ENCODE results near the gene NFIL3. TPM values are rescaled to one million over a fixed set of nuclear protein-coding genes. Genes with fewer than 3 reads are reported as not detected.

The NFIL3 gene
- total RNA-seq, 5 donors from 2014 or later (not counting 1 experiment from before 2014, with no cell fraction given) = 3.1 to 18.3 (median 3.9) TPM

DNA sequence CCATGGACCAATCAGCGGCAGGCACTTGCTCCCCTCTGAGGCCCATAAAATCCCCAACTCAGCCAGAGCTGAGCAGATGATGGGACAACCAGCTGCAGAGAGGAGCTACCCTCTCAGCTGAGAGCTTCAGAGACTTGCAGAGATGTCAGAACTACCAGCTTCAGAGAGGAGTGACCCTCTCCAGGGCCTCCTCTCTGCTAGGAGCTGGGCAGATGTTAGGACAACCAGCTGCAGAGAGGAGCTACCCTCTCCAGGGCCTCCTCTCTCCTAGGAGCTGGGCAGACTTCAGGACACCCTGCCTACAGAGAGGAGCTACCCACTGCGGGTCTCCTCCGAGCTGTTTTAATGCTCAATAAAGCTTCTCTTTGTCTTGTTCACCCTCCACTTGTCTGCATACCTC is 58.9 kb downstream of the NFIL3 start:
- H3K36me3 Mint-ChIP-seq = peaks cover 3% of the 10 kb centered on the region
- Histone ChIP-seq H3K27ac (ENCODE audit: low read length) (no peak overlapping the region), H3K4me3 (ENCODE audit: control insufficient read depth in 1 of 2, extremely low read depth in 1 of 2, low read length in 1 of 2) (no peak overlapping the region), H3K36me3 (ENCODE audit: control insufficient read depth in 2 of 2, extremely low read depth in 1 of 2, insufficient read depth in 1 of 2, low read length in 1 of 2) (no peaks in the 10 kb centered on the region), H3K27me3 (replicated peaks in 1 of 2; ENCODE audit: control insufficient read depth in 2 of 2, extremely low read depth in 1 of 2, insufficient read depth in 2 of 2, low read length in 1 of 2) (no peaks in the 10 kb centered on the region), H3K9me3 (no peaks in the 10 kb centered on the region), H3K4me1 (ENCODE audit: control insufficient read depth in 1 of 2, extremely low read depth in 1 of 2, insufficient read depth in 2 of 2, low read length in 2 of 2) (peaks cover 10 to 18% of the 10 kb centered on the region in 2 experiments)
- ATAC-seq (replicated peaks in 1 of 4) = no peak
- DNase-seq = no peak
- 100% methylated on average over 2 of the region's 3 CpGs for WGBS (ENCODE audit: insufficient coverage)
- POLR2A ChIA-PET = no interaction called here
- no peak overlapping the region for H3K4me3 Mint-ChIP-seq
- CTCF ChIA-PET = no interaction called here
- H3K27ac Mint-ChIP-seq = no peak overlapping the region
- no peaks in the 10 kb centered on the region for H3K9me3 Mint-ChIP-seq
- peaks cover 20 to 25% (median 21%) of the 10 kb centered on the region in 3 donors for H3K4me1 Mint-ChIP-seq
- peaks cover 0 to 7% of the 10 kb centered on the region in 2 donors for H3K27me3 Mint-ChIP-seq

- Histone ChIP-seq H3K9me3 (no peaks in the 10 kb centered on the region), H3K4me3 (ENCODE audit: control insufficient read depth in 1 of 2, extremely low read depth in 1 of 2, low read length in 1 of 2) (no peak overlapping the region), H3K27ac (ENCODE audit: low read length) (no peak overlapping the region), H3K36me3 (ENCODE audit: control insufficient read depth in 2 of 2, extremely low read depth in 1 of 2, insufficient read depth in 1 of 2, low read length in 1 of 2) (no peaks in the 10 kb centered on the region), H3K27me3 (replicated peaks in 1 of 2; ENCODE audit: control insufficient read depth in 2 of 2, extremely low read depth in 1 of 2, insufficient read depth in 2 of 2, low read length in 1 of 2) (no peaks in the 10 kb centered on the region), H3K4me1 (ENCODE audit: control insufficient read depth in 1 of 2, extremely low read depth in 1 of 2, insufficient read depth in 2 of 2, low read length in 2 of 2) (peaks cover 13 to 22% of the 10 kb centered on the region in 2 experiments)
- WGBS (ENCODE audit: insufficient coverage) = 87% methylated on average over 7 of the region's 7 CpGs
- H3K27me3 Mint-ChIP-seq = peaks cover 0 to 4% of the 10 kb centered on the region in 2 donors
- peaks cover 26 to 32% (median 28%) of the 10 kb centered on the region in 3 donors for H3K4me1 Mint-ChIP-seq
- ATAC-seq (replicated peaks in 1 of 4) (no peak), DNase-seq (no peak)
- POLR2A ChIA-PET = no interaction called here
- H3K36me3 Mint-ChIP-seq = peaks cover 6% of the 10 kb centered on the region
- no peaks in the 10 kb centered on the region for H3K9me3 Mint-ChIP-seq
- no peak overlapping the region for H3K27ac Mint-ChIP-seq
- H3K4me3 Mint-ChIP-seq = peak overlapping the region in 1 of 3 donors; percentile 2
- CTCF ChIA-PET = no interaction called here
Observed at GRCh38 chr9:91364005-91364404, 59.6 kb downstream of the NFIL3 start.

DNA sequence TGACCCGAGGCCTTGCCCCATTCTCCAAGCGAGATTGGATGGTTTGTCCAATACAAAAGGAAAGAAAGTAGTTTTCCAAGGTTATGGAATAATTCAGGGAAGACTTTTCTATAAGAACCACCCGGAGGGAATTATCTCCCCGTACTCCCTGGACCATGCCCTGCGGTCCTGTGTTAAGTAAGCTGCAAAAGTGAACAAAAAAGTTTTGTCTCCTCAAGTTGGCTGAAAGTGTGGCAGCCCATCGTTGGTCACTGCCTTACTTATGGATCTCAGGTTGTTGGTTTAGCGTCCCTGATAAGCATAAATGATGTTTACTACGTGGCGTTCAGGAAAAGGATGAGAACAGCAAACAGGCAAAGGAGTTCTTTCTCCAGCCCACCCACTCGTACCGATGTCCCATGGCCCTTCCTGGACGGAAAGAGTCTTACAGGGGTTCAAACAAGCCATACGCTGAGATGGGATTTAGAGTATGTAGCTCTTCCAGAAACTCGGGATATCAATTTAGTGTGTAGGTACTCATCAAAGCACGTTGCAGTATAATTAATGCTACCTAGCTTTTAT is 61.5 kb downstream of the NFIL3 start:
- peaks cover 13 to 22% of the 10 kb centered on the region in 2 experiments for H3K4me1 ChIP-seq (ENCODE audit: control insufficient read depth in 1 of 2, extremely low read depth in 1 of 2, insufficient read depth in 2 of 2, low read length in 2 of 2)
- peak overlapping the region; percentile 78 to 88 for H3K27ac Mint-ChIP-seq
- ATAC-seq (replicated peaks in 1 of 4) = peak in 2 of 4 experiments; percentile 1 to 8

GRCh38 chr9:91361291-91362050 is 62.2 kb downstream of the NFIL3 start, which contains the start of gene AUH:
TSS of gene AUH (minus strand) at chr9:91361918. CDS start at chr9:91361889, 29 bp downstream.
- Mint-ChIP-seq H3K27ac (peak within 1 kb of the TSS; percentile 92 to 93), H3K27me3 (no peaks in the 10 kb centered on the region), H3K4me3 (peak within 1 kb of the TSS; percentile 89 to 98 (median 92)), H3K9me3 (no peaks in the 10 kb centered on the region), H3K36me3 (peaks cover 16% of the 10 kb centered on the region), H3K4me1 (peaks cover 50 to 53% (median 50%) of the 10 kb centered on the region in 3 donors)
- ChIA-PET POLR2A (interaction anchor here in 1 of 2 donors (0.7 to 1.0 kb wide), 2 partner anchors 63 to 1643 kb away, joined by 3 to 4 read pairs; no protein-coding TSS in a partner anchor), CTCF (interaction anchor here (0.5 to 1.2 kb wide), 7 partner anchors 27 to 446 kb away, joined by 3 to 4 read pairs (median 3); no protein-coding TSS in a partner anchor)
- peaks cover 15 to 22% of the 10 kb centered on the region in 2 experiments for H3K4me1 ChIP-seq (ENCODE audit: control insufficient read depth in 1 of 2, extremely low read depth in 1 of 2, insufficient read depth in 2 of 2, low read length in 2 of 2)
- WGBS (ENCODE audit: insufficient coverage) = under 1% methylated on average over 80 of the region's 82 CpGs
- H3K36me3 ChIP-seq (ENCODE audit: control insufficient read depth in 2 of 2, extremely low read depth in 1 of 2, insufficient read depth in 1 of 2, low read length in 1 of 2) = peaks cover 0 to 6% of the 10 kb centered on the region in 2 donors
- peak within 1 kb of the TSS; percentile 55 for H3K27ac ChIP-seq (ENCODE audit: low read length)
- DNase-seq = peak; percentile 72 to 93 (median 81)
- peak within 1 kb of the TSS; percentile 62 to 94 for H3K4me3 ChIP-seq (ENCODE audit: control insufficient read depth in 1 of 2, extremely low read depth in 1 of 2, low read length in 1 of 2)
- peak; percentile 95 to 98 (median 97) for ATAC-seq (replicated peaks in 1 of 4)
- H3K9me3 ChIP-seq = no peaks in the 10 kb centered on the region
- no peaks in the 10 kb centered on the region for H3K27me3 ChIP-seq (replicated peaks in 1 of 2; ENCODE audit: control insufficient read depth in 2 of 2, extremely low read depth in 1 of 2, insufficient read depth in 2 of 2, low read length in 1 of 2)

More for the DNA sequence above, 61.5 kb downstream of the NFIL3 start:
- Histone ChIP-seq H3K4me3 (ENCODE audit: control insufficient read depth in 1 of 2, extremely low read depth in 1 of 2, low read length in 1 of 2) (peak overlapping the region; percentile 48 to 62), H3K27ac (ENCODE audit: low read length) (peak overlapping the region; percentile 55), H3K36me3 (ENCODE audit: control insufficient read depth in 2 of 2, extremely low read depth in 1 of 2, insufficient read depth in 1 of 2, low read length in 1 of 2) (peaks cover 0 to 4% of the 10 kb centered on the region in 2 donors), H3K27me3 (replicated peaks in 1 of 2; ENCODE audit: control insufficient read depth in 2 of 2, extremely low read depth in 1 of 2, insufficient read depth in 2 of 2, low read length in 1 of 2) (no peaks in the 10 kb centered on the region), H3K9me3 (no peaks in the 10 kb centered on the region)
- Mint-ChIP-seq H3K4me1 (peaks cover 43 to 46% (median 45%) of the 10 kb centered on the region in 3 donors), H3K4me3 (peak overlapping the region; percentile 85 to 89 (median 87)), H3K36me3 (peaks cover 14% of the 10 kb centered on the region), H3K27me3 (no peaks in the 10 kb centered on the region), H3K9me3 (no peaks in the 10 kb centered on the region)
- peak in 1 of 35 experiments; percentile 1 for DNase-seq
- ChIA-PET POLR2A (no interaction called here), CTCF (interaction anchor here (0.7 to 1.2 kb wide), 3 partner anchors 63 to 375 kb away, joined by 3 to 5 read pairs (median 4); no protein-coding TSS in a partner anchor)
- WGBS (ENCODE audit: insufficient coverage) = 39% methylated on average over 2 of the region's 15 CpGs

DNA sequence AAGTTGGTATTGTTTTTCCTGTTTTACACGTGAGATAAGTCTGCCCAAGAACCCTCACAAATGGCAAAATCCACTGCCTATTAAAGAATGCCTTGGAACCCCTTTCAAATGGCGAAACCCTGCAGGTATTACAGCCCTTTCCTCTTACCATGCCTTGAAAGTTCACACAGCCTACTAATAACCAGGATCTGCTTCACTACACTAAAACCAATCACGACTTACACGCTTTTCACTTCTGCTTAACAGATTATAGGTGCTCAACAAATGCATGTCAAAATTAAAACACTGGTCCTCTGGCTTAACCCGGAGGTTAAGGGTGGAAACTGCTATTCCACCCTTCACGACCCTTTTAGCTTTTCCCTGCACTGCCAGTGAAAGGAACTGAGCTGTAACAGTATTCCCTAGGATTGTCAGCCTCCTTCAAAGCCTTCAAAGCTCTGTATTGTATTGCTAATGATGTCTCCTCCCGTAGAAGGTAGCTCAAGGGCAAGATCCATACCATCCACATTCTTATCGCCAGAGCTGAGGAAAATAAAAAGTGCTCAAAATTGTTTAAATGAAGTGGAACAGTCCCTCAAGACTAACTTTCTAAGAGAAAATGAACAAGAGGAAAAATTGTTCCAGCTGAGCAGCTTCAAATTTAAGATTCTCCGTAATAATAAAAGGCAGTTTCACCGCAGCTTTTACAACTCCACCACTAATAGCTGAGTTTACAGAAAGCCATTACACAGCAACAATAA is 62.9 kb downstream of the NFIL3 start:
- ChIA-PET POLR2A (interaction anchor here (0.5 to 1.0 kb wide), 3 partner anchors 37 to 1642 kb away, joined by 3 to 7 read pairs (median 4); no protein-coding TSS in a partner anchor), CTCF (interaction anchor here (0.5 to 1.0 kb wide), 8 partner anchors 28 to 1213 kb away, joined by 3 to 8 read pairs (median 4); no protein-coding TSS in a partner anchor)
- Histone ChIP-seq H3K4me3 (ENCODE audit: control insufficient read depth in 1 of 2, extremely low read depth in 1 of 2, low read length in 1 of 2) (peak overlapping the region; percentile 62 to 94), H3K9me3 (no peaks in the 10 kb centered on the region), H3K27ac (ENCODE audit: low read length) (peak overlapping the region; percentile 36), H3K27me3 (replicated peaks in 1 of 2; ENCODE audit: control insufficient read depth in 2 of 2, extremely low read depth in 1 of 2, insufficient read depth in 2 of 2, low read length in 1 of 2) (no peaks in the 10 kb centered on the region), H3K4me1 (ENCODE audit: control insufficient read depth in 1 of 2, extremely low read depth in 1 of 2, insufficient read depth in 2 of 2, low read length in 2 of 2) (peaks cover 15 to 22% of the 10 kb centered on the region in 2 experiments), H3K36me3 (ENCODE audit: control insufficient read depth in 2 of 2, extremely low read depth in 1 of 2, insufficient read depth in 1 of 2, low read length in 1 of 2) (peaks cover 0 to 10% of the 10 kb centered on the region in 2 donors)
- H3K4me3 Mint-ChIP-seq = peak overlapping the region; percentile 89 to 98 (median 92)
- DNase-seq = no peak
- H3K27ac Mint-ChIP-seq = peak overlapping the region; percentile 92 to 93
- peaks cover 53 to 58% (median 54%) of the 10 kb centered on the region in 3 donors for H3K4me1 Mint-ChIP-seq
- H3K9me3 Mint-ChIP-seq = no peaks in the 10 kb centered on the region
- H3K36me3 Mint-ChIP-seq = peaks cover 23% of the 10 kb centered on the region
- 59% methylated on average over 5 of the region's 10 CpGs for WGBS (ENCODE audit: insufficient coverage)
- no peak for ATAC-seq (replicated peaks in 1 of 4)
- H3K27me3 Mint-ChIP-seq = no peaks in the 10 kb centered on the region
